Panc1 (cell line): Measurements from ENCODE around the gene CSF1. TPM values are rescaled to one million over a fixed set of nuclear protein-coding genes. Genes with fewer than 3 reads are reported as not detected.

ENCODE experiments used
- ATAC-seq: fragments of 200-7000 bp; cut with Tn5 transposase; 2 replicates; pipeline ENCODE4 v1.9.1; 2020; ENCODE audit warnings: mild to moderate bottlenecking, moderate library complexity
- BruUV-seq: library from RNA; stranded (reverse); fragments of 400-500 nt; replicated peaks from 2 replicates; lab custom pipeline; 2021; lab: Mats Ljungman, UMichigan
- CTCF ChIA-PET: fragments of 300-600 bp; sonication (Branson Sonifier 250); formaldehyde crosslinking; loops from one replicate; lab custom pipeline; 2022; ENCODE audit warnings: antibody characterized with exemption; lab: Charles Lee
- POLR2A ChIA-PET: fragments of 300-600 bp; sonication (Branson Sonifier 250); formaldehyde crosslinking; loops from one replicate; lab custom pipeline; 2022; ENCODE audit warnings: antibody characterized with exemption; lab: Charles Lee
- DNase-seq: peaks from one replicate; pipeline ENCODE4 v3.0.0-alpha.2; 2010; ENCODE audit warnings: low read depth, low spot score
- H3K27ac ChIP-seq: 2 replicates; pipeline ENCODE4 v1.5.1; 2011; ENCODE audit warnings: mild to moderate bottlenecking, low read length, inconsistent platforms
- H3K27me3 ChIP-seq: fragments of 200-500 bp; sonication (Bioruptor generic); 2 replicates; pipeline ENCODE4 v1.6.0; 2014; ENCODE audit warnings: low read length, inconsistent platforms; ENCODE audit not compliant: control insufficient read depth, insufficient read depth
- H3K36me3 ChIP-seq: fragments of 200-500 bp; sonication (Bioruptor generic); 2 replicates; pipeline ENCODE4 v1.5.1; 2014; ENCODE audit warnings: inconsistent platforms, mild to moderate bottlenecking, low read length, moderate library complexity; ENCODE audit not compliant: control insufficient read depth, insufficient read depth
- H3K4me1 ChIP-seq: 2 replicates; pipeline ENCODE4 v1.5.1; 2011; ENCODE audit warnings: inconsistent platforms, mild to moderate bottlenecking, low read length, moderate library complexity; ENCODE audit not compliant: control insufficient read depth, insufficient read depth
- H3K4me3 ChIP-seq, 2 experiments: 2 replicates each; pipeline ENCODE4 v1.5.1; 2011 to 2012; ENCODE audit warnings: low read depth in 2 of 2, low read length in 2 of 2, mild to moderate bottlenecking in 2 of 2, inconsistent platforms in 1 of 2, moderate library complexity in 1 of 2
- H3K9me3 ChIP-seq: fragments of 200-500 bp; sonication (Bioruptor generic); 2 replicates; pipeline ENCODE4 v1.5.1; 2014; ENCODE audit warnings: low read depth, mild to moderate bottlenecking, inconsistent platforms, low read length, moderate library complexity; ENCODE audit not compliant: control insufficient read depth, insufficient read depth
- CTCF ChIP-seq: fragments of 450-650 bp; IDR thresholded peaks from 2 replicates; pipeline ENCODE4 v1.5.1; 2017; ENCODE audit warnings: mild to moderate bottlenecking
- POLR2AphosphoS5 ChIP-seq: IDR thresholded peaks from 2 replicates; pipeline ENCODE4 v1.6.1; 2012; ENCODE audit warnings: mild to moderate bottlenecking, low read depth, low read length, moderate library complexity
- REST ChIP-seq, 2 experiments: IDR thresholded peaks; 2 replicates each; pipeline ENCODE4 v1.6.1; 2011 to 2012; ENCODE audit warnings: low read depth in 2 of 2, control low read depth in 1 of 2, low read length in 1 of 2, mild to moderate bottlenecking in 1 of 2, moderate library complexity in 1 of 2; ENCODE audit not compliant: insufficient read depth in 1 of 2
- SIN3A ChIP-seq: IDR thresholded peaks from 2 replicates; pipeline ENCODE4 v1.6.1; 2012; ENCODE audit warnings: low read depth, mild to moderate bottlenecking, low read length, moderate library complexity, borderline replicate concordance; ENCODE audit not compliant: insufficient read depth
- TCF7L2 ChIP-seq: IDR thresholded peaks from 2 replicates; pipeline ENCODE4 v1.6.1; 2011; ENCODE audit warnings: mild to moderate bottlenecking, low read depth, low read length, inconsistent platforms
- in situ Hi-C: cut with HindIII; loops from 2 replicates; pipeline ENCODE4 v1.10.0; 2016; ENCODE audit warnings: low sequenced_read_pairs, low pct_unique_long_range_greater_than_20kb
- intact Hi-C: fragments of 100-400 bp; cut with micrococcal nuclease; formaldehyde crosslinking; loops from one replicate; pipeline ENCODE4 v1.10.0; 2022; ENCODE audit not compliant: unreplicated experiment
- total RNA-seq: library from RNA; stranded (reverse); gene quantifications from one replicate; pipeline ENCODE4 v1.2.1, GENCODE V29; 2021; ENCODE audit not compliant: unreplicated experiment

CSF1 gene
- total RNA-seq, 1 experiment from 2014 or later, result 217 TPM

- BruUV-seq, result no TSS peak
- no peaks in the 10 kb centered on the region for H3K27me3 ChIP-seq
- intact Hi-C loops, result no loop called here
Observed at GRCh38 chr1:109879881-109880525, 30.6 kb upstream of the CSF1 start.

More at GRCh38 chr1:109879881-109880525, 30.6 kb upstream of the CSF1 start:
- H3K36me3 ChIP-seq, result no peaks in the 10 kb centered on the region
- H3K9me3 ChIP-seq, result no peaks in the 10 kb centered on the region
- H3K4me3 ChIP-seq, result no peak overlapping the region
- ChIA-PET CTCF (interaction anchor here (0.7 kb wide), 1 partner anchor 872 kb away, joined by 12 read pairs; no protein-coding TSS in a partner anchor), POLR2A (no interaction called here)
- H3K4me1 ChIP-seq, result peaks cover 67% of the 10 kb centered on the region
- peak overlapping the region; percentile 85; the same call in 1 of the 2 replicates for H3K27ac ChIP-seq
- TF ChIP-seq SIN3A (no peak), CTCF (no peak), TCF7L2 (no peak), REST (IDR thresholded peaks at IDR 0.05; ENCODE audit: insufficient read depth in 1 of 2, low read depth in 2 of 2, low read length in 1 of 2) (no peak), POLR2AphosphoS5 (no peak)
- DNase-seq, result no peak
- in situ Hi-C loops, result no loop called here
- ATAC-seq, result no peak
